Neutrophil (primary cell): ENCODE data around the gene KIFC3.
"Not testable (repeated sequence)": the region's sequence is repeated elsewhere in the genome, so short reads cannot be mapped to it uniquely, and the experiment has no call there.

Experiments used
- H3K27ac ChIP-seq: fragments of 200-600 bp; sonication (generic); 2 replicates; pipeline ENCODE4 v1.5.1; 2016; ENCODE audit warnings: mild to moderate bottlenecking, moderate library complexity
- H3K27me3 ChIP-seq: fragments of 200-600 bp; sonication (generic); 2 replicates; pipeline ENCODE4 v1.6.0; 2016; ENCODE audit warnings: mild to moderate bottlenecking
- H3K36me3 ChIP-seq: fragments of 200-600 bp; sonication (generic); 2 replicates; pipeline ENCODE4 v1.5.1; 2017
- H3K4me1 ChIP-seq, 2 experiments: fragments of 200-600 bp in 1 of 2; sonication (generic) in 1 of 2; 1 replicate in 1 of 2; 2 replicates in 1 of 2; pipeline versions ENCODE4 v1.5.1 to v1.6.1; 2013 to 2016; ENCODE audit warnings: low read depth in 1 of 2, low read length in 1 of 2, mild to moderate bottlenecking in 1 of 2, moderate library complexity in 1 of 2; ENCODE audit not compliant: control insufficient read depth in 1 of 2, insufficient read depth in 1 of 2
- H3K4me3 ChIP-seq, 2 experiments: fragments of 200-600 bp in 1 of 2; sonication (generic) in 1 of 2; 1 replicate in 1 of 2; 2 replicates in 1 of 2; pipeline ENCODE4 v1.5.1; 2013 to 2016; ENCODE audit warnings: low read depth in 1 of 2, low read length in 1 of 2, mild to moderate bottlenecking in 1 of 2, moderate library complexity in 1 of 2
- H3K9me3 ChIP-seq: fragments of 200-600 bp; sonication (generic); 2 replicates; pipeline ENCODE4 v1.5.1; 2016
- TF ChIP-seq, protein P1 (sequence below): fragments of 200-600 bp; sonication (generic); IDR thresholded peaks from 2 replicates; pipeline ENCODE4 v1.5.1; 2016; ENCODE audit warnings: antibody characterized with exemption

KIFC3 gene

DNA sequence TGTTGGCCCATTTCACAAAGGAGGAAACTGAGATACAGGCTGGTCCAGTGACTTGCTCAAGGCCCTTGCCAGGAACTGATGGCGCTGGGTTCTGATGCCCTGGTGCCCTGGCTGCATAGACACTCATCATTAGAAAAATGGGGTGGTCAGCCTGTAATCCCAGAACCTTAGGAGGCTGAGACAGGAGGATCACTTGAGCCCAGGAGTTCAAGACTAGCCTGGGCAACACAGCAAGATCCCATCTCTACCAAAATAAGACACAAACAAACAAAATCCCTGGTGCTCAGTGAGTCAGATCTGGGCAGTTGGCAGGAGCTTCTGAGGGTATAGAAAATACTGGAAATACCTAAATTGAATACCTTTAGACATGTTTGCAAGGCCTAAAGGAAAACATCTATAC, 41.1 kb upstream of the KIFC3 start:
- H3K9me3 ChIP-seq = no peaks in the 10 kb centered on the region
- H3K4me3 ChIP-seq = no peak overlapping the region
- H3K27ac ChIP-seq = no peak overlapping the region
- H3K27me3 ChIP-seq = no peaks in the 10 kb centered on the region
- TF ChIP-seq, protein P1, sequence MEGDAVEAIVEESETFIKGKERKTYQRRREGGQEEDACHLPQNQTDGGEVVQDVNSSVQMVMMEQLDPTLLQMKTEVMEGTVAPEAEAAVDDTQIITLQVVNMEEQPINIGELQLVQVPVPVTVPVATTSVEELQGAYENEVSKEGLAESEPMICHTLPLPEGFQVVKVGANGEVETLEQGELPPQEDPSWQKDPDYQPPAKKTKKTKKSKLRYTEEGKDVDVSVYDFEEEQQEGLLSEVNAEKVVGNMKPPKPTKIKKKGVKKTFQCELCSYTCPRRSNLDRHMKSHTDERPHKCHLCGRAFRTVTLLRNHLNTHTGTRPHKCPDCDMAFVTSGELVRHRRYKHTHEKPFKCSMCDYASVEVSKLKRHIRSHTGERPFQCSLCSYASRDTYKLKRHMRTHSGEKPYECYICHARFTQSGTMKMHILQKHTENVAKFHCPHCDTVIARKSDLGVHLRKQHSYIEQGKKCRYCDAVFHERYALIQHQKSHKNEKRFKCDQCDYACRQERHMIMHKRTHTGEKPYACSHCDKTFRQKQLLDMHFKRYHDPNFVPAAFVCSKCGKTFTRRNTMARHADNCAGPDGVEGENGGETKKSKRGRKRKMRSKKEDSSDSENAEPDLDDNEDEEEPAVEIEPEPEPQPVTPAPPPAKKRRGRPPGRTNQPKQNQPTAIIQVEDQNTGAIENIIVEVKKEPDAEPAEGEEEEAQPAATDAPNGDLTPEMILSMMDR = no peak
- H3K36me3 ChIP-seq = no peaks in the 10 kb centered on the region
- no peaks in the 10 kb centered on the region for H3K4me1 ChIP-seq

DNA sequence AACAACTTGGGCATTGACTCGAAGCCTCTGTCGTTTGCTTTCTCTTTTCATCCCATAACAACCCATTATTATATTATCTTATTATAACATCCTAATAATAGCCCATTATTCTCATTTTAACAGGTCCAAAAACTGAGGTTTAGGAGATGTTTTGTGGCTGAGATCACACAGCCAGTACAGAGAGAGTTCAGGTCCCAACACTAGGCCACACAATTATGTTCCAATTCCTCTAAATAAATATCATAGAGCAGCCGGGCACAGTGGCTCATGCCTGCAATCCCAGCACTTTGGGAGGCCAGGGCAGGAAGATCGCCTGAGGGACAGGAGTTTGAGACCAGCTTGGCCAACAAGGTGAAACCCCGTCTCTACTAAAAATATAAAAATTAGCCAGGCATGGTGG, 40.3 kb upstream of the KIFC3 start:
- H3K9me3 ChIP-seq = no peaks in the 10 kb centered on the region
- no peak overlapping the region for H3K27ac ChIP-seq
- H3K36me3 ChIP-seq = no peaks in the 10 kb centered on the region
- H3K4me3 ChIP-seq = no peak overlapping the region
- H3K4me1 ChIP-seq = no peaks in the 10 kb centered on the region
- TF ChIP-seq, protein P1 = no peak
- no peaks in the 10 kb centered on the region for H3K27me3 ChIP-seq

DNA sequence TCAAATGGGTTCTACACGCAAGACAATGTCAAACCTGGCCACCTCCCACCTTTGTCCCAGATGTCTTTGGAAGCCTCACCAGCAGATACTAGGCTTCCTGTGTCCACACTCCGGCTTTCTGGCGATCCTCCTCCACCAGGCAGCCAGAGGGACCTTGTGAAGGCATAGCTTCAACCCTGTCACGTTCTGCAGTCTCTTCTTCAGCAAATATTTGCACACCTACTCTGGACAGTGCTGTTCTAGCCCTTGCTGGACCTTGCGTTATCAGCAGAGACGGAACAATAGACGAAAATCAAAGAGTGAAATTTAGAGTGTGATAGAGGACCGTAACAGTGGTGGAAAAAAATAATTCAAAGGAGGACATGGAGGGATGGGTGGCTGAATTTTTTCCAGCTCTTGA, 38.5 kb upstream of the KIFC3 start:
- Histone ChIP-seq H3K4me1 (no peaks in the 10 kb centered on the region), H3K27ac (no peak overlapping the region), H3K9me3 (no peaks in the 10 kb centered on the region), H3K27me3 (no peaks in the 10 kb centered on the region), H3K36me3 (no peaks in the 10 kb centered on the region), H3K4me3 (no peak overlapping the region)
- TF ChIP-seq, protein P1 = no peak

DNA sequence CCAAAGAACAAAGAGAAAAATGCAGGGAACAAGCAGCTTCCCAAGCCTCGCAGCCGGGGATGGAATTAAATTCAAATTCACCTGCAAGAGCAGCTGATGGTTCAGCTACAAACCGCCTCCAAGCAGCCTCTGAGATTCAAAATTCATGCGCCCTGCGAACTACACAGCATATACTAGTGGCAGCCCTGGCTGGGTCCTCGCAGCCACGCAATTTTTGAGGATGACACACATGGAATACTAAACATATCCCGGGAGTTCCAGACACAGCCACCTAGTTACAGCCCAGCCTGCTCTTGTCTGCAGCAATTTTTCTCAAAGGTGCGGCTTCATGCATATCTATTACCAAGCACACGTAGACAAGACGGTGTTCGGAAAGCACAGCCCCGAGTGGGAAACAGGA, 35.9 kb upstream of the KIFC3 start:
- Histone ChIP-seq H3K4me1 (no peaks in the 10 kb centered on the region), H3K9me3 (no peaks in the 10 kb centered on the region), H3K4me3 (no peak overlapping the region), H3K36me3 (no peaks in the 10 kb centered on the region), H3K27me3 (no peaks in the 10 kb centered on the region), H3K27ac (no peak overlapping the region)
- TF ChIP-seq, protein P1 = no peak

DNA sequence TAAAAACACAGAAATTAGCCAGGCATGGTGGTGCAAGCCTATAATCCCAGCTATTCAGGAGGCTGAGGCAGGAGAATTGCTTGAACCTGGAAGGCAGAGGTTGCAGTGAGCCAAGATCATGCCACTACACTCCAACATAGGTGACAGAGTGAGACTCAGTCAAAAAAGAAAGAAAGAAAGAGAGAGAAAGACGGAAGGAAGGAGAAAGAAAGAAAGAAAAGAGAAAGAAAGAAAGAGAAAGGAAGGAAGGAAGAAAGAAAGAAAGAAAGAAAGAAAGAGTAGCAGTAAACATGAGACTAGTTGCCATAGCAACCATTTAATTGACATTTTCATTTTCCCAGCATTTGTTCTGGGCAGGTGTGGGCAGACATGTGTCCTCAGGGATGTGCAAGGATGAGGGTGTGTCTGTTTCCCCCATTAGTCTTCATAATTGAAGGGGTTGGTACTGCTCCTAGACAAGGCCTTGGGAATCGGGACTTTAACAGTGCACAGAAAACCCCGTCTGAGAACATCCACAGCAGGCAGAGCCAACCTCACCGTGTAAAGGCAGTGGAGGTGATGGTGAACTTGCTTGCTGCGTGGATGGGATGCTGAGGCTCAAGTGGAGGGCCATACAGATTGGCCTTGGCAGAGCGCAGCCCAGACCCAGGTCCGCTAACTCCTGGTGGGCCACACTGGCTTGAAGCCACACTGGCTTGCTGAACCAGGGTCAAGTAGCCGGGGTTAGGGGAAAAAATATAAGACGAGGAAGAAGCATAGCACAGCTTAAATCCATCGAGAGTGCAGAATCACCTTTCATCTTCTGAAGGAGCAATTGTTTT, 35.2 kb upstream of the KIFC3 start:
- TF ChIP-seq, protein P1 = no peak
- no peaks in the 10 kb centered on the region for H3K36me3 ChIP-seq
- no peaks in the 10 kb centered on the region for H3K27me3 ChIP-seq
- H3K4me3 ChIP-seq = no peak overlapping the region
- no peaks in the 10 kb centered on the region for H3K9me3 ChIP-seq
- no peaks in the 10 kb centered on the region for H3K4me1 ChIP-seq
- no peak overlapping the region for H3K27ac ChIP-seq

DNA sequence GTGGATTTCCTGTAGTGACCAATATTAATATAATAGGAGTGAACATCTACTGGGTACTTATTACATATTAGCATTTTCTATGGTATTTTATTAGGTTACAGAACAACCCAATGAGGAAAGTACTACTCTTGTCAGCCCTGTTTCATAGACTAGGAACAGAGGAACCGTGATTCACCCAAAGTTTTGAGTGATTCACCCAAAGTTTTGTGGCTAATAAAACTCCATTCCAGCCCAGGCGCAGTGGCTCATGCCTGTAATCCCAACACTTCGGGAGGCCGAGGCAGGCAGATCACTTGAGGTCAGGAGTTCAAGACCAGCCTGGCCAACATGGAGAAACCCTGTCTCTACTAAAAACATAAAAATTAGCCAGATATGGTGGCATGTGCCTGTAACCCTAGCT, 33.1 kb upstream of the KIFC3 start:
- not testable (repeated sequence) for H3K4me1 ChIP-seq, H3K9me3 ChIP-seq, H3K36me3 ChIP-seq, H3K27ac ChIP-seq, H3K4me3 ChIP-seq, H3K27me3 ChIP-seq
